ENCODE measurements around the gene ADAMTS8.

DNA sequence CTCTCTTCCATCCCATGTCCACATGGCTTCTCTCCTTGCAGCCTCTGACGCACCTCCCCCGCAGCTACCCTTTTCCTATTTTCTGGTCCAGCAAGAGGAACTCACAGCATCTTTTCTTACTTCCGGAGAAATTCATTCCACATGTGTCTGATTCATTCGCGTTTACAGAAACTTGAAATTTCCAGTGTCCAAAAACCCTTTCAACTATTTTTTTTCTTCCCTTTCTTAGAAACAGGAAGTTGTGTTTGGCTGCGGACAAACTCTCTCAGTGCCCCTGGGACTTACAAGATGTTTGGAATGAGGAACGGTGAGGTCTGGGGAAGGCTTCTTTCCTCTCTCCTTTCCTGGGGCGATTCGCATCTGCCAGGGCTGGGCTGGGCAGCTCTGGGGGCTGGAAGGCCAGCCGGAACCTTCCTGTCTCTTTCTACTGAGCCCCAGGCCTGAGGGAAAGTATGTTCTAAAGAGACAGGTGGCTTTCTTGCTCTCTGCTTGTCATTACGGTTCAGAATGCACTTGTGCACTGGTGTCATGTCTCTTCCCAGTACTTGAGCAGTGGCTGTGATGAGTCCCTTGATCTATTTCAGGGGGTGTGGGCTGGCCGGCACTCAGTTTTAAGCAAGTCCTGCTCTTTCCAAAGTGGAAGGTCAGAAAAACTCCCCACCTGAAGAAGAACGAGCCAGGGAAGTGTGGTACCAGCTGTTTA, 27.5 kb downstream of the ADAMTS8 start:
- TF ChIP-seq, protein P1, sequence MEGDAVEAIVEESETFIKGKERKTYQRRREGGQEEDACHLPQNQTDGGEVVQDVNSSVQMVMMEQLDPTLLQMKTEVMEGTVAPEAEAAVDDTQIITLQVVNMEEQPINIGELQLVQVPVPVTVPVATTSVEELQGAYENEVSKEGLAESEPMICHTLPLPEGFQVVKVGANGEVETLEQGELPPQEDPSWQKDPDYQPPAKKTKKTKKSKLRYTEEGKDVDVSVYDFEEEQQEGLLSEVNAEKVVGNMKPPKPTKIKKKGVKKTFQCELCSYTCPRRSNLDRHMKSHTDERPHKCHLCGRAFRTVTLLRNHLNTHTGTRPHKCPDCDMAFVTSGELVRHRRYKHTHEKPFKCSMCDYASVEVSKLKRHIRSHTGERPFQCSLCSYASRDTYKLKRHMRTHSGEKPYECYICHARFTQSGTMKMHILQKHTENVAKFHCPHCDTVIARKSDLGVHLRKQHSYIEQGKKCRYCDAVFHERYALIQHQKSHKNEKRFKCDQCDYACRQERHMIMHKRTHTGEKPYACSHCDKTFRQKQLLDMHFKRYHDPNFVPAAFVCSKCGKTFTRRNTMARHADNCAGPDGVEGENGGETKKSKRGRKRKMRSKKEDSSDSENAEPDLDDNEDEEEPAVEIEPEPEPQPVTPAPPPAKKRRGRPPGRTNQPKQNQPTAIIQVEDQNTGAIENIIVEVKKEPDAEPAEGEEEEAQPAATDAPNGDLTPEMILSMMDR (IDR thresholded peaks at IDR 0.05 in 2 of 3, conservative IDR thresholded peaks at IDR 0.05 in 1 of 3; ENCODE audit: control insufficient read depth in 2 of 3, extremely low read depth in 1 of 3, insufficient read depth in 1 of 3, low read depth in 3 of 3, low read length in 3 of 3): no peak
- TF ChIP-seq POLR2A (IDR thresholded peaks at IDR 0.05; ENCODE audit: low read depth, low read length) (no peak), TAF1 (IDR thresholded peaks at IDR 0.05; ENCODE audit: borderline replicate concordance, low read depth, low read length) (no peak), EZH2 (IDR thresholded peaks at IDR 0.05; ENCODE audit: borderline replicate concordance, control insufficient read depth, low read depth, low read length) (no peak), KAT2A (conservative IDR thresholded peaks at IDR 0.05; ENCODE audit: control insufficient read depth, low read depth, low read length) (no peak)
